Skeletal muscle cell (primary cell): ENCODE data around the gene PDE8B.
A peak's percentile ranks its signal among the peaks of the same experiment; 100 is the strongest.

Experiments
- DNase-seq: peaks from one replicate; pipeline ENCODE4 v3.0.0-alpha.2; 2010; ENCODE audit warnings: low read depth
- H3K4me3 ChIP-seq: 2 replicates; pipeline ENCODE4 v1.5.1; 2011; ENCODE audit warnings: low read depth, mild to moderate bottlenecking, control low read depth, low read length, moderate library complexity

PDE8B gene

DNA sequence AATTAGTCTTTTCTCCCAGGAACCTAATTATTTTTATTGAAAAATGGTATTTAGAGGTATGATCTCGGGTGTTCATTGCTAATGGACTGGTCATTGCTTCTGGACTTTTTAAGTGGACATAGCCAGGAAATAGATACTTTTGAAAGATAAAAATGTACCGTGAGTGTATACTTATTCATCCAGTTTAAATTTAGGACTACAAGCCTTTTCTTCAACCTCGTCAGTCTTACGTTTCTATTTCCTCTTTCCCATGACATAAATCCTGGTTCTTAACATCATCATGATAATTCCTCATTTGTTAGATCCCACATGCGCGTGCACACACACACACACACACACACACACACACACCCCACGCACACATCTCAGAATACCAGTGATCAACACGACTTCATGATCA lies 15.1 kb downstream of the PDE8B start:
- no peak overlapping the region for H3K4me3 ChIP-seq
- DNase-seq: no peak

DNA sequence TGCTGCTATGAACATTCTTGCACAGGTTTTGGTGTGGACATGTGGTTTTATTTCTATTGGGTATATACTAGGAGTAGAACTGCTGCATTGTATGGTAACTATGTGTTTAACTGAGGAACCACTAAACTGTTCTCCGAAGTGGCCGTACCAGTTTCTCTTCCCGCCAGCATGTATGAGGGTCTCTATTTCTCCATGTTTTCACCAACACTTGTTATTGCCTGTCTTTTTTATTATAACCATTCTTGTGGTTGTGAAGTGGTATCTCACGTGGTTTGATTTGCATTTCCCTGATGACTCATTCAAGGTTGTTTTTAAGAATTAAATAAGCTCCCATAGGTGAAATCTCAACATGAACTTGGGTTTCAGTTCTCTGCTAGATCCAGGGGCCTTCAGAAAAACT lies 19.4 kb downstream of the PDE8B start:
- no peak for DNase-seq
- no peak overlapping the region for H3K4me3 ChIP-seq

DNA sequence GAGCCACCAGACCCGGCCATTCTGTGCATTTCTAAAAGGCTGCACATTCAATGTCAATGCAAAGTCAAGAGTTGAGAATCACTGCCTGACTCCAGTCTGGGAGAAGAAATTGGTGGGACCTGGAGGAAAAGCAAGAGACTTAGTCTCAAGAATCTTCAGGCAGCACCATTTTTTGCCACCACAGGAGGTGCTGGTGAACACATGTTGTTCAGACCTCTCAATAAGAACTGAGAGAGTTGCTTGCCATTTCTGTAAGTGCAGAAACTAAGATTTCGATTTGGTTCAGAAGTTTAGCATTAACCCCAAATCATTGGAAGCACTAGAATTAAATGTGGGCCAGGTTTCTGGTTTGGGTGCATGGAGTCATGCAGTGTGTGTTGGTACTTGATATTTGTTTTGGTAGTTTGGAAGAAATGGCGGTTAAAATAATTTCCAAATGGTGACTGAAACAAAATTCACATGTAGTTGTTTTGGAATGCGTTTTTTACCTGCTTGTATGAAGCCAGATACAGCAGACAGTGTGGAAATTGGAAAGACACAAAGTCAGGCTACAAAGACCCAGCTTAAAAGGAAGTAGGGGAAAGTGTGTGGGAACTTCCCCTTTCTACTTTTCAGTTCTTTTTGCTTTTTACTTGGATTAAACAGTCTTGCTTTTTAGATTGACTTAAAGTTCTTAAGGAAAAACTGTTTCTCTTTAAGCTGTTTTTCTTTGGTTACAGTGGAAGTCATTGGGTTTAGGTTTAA lies 20.4 kb downstream of the PDE8B start:
- H3K4me3 ChIP-seq: no peak overlapping the region
- DNase-seq: no peak

DNA sequence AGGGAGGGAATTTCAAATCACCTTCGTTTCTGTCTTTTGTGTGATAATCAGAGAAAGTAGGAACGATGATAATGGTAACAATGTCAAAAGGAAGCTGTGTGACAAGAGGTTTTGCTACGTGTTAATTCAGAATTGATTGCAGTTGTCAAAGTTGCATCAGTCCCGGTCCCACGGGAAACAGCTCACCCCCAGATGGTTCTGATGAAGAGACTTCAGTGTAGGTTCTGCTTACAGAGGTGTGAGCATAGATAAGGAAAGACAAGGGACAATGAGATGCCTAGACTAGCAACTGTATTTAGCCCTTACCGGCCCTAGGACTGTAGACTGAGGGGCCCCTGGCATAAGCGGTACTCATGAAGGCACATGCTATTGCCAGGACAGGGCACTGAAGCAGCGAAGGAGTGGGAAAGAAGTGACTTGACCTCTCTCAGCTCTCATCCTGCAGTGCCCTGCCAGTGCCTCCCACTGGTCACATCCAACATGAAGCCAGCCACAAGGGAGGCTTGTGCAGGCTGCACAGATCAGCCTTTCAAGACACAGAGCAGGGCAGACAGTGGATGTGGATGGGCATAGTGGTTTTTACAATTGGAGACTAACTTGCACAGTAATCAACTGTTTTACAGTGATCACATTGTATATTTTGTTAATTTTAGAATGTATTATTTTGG lies 21.1 kb downstream of the PDE8B start:
- DNase-seq: no peak

DNA sequence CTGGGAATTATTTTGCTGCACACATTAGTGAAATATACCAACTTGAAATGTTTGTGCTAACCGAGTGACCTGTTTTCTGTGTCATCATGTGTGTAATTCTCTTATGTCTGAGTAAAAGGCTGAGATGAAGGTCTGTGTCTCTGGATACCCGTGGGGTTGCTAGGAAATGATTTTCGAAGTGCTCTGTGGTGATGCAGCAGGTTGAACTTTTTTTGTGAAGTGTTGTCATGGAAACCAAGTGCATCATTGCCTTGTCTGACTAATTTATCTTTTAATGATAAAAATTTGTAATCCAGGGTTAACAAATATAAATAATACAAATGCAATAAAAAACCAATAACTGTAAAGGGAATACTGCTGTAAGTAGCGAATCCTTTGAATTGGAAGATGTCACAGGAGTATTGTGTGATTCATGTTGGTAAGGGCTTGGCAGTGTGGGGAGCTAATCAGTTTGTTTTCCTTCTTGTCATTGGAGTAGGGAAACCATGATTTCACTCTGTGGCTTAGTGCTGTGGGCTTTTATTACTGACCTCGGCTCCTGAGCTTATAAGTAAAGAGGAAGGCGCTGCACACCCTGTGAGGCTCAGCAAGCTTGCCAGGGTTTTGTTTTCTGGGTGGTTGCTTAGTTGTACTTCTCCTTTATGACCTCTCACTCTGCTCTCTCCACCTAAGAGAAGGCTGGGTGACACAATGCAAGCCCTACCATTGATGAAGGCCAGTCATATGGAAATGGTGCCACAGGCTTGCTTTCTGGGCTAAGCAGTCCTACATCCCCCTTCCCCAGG lies 22.3 kb downstream of the PDE8B start:
- no peak for DNase-seq

More for the DNA sequence above, 21.1 kb downstream of the PDE8B start:
- no peak overlapping the region for H3K4me3 ChIP-seq

DNA sequence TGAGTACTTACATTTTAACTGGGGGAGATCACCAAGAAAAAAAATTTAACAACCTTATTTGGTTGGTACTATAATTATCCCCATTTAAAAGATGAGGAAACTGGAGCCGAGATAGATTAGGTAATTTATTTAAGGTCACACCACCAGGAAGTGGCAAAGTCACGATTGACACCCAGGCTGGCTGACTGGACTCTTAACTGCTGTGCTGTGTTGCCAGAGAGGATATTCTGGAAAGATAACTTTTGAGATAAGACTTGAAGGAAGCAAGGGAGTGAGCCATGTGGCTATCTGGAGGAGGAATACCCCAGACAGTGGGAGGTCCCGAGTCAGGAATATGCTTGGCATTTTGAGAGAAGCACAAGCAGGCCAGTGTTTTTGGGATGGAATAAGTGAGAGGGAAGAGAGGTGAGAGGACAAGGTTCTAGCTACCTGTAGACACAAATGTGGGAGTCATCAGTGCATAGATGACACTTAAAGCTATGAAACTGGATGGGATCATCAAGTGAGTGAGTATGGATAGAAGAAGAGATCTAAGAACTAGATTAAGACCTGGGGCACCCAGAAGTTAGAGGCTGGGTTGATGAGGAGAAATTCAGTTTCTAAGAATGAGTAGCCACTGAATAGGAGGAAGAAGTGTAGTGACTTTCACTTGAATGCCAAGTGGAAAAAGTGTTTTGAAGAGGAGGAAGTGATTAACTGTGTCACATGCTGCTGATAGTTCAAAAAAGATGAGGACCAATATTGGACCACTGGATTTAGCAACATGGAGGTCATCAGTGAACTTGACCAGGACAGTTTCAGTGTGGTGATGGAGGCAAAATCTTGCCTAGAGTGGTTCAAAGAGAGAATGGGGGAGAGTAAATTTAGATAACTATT lies 25.6 kb downstream of the PDE8B start:
- H3K4me3 ChIP-seq: no peak overlapping the region
- DNase-seq: no peak

More for the DNA sequence above, 22.3 kb downstream of the PDE8B start:
- no peak overlapping the region for H3K4me3 ChIP-seq

DNA sequence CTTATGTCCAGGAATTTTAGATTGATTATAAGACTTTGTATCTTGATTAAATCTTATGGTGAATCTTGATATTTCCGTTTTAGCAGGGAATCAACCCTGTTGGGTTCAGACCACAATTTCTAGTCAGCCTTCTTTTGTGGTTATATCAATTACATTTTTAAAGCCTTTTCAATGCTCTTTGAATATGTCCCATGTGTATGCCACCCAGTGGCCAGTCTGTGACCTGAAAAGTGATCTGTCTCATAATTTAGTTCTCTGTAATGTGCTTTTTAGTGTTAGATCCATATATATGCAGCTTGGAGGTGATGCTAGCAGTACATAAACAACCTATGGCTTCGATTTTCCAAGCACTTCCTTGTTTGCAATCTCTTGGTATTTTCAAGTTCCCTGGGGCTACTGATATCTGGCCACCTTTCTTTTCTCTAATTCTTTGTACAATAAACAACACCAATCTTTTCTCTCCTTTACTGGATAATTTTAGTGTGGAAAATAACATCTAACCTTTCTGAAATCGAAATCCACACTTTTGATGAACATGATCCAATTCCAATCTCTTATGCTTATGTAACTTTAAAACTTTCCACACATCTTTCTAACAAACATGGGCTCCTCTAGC lies 28.8 kb downstream of the PDE8B start:
- H3K4me3 ChIP-seq: no peak overlapping the region
- DNase-seq: no peak

DNA sequence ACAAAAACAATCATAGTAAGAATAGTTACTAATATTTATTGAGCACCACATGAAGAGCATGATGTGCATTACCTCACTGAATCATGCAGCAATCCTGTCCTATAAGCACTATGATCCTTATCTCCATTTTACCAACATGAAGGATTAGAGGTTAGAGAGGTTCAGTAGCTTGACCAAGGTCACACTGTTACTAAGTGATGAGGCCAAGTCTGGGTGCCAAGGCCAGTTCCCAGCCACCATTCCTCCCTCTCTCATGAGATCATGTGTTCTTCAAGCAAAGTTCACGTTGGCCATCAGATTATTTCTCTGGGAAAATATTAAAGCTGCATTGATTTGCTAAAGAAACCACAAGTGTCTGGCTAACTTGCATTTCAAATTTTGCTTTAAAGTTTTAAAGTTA lies 31.0 kb downstream of the PDE8B start:
- H3K4me3 ChIP-seq: no peak overlapping the region
- no peak for DNase-seq

DNA sequence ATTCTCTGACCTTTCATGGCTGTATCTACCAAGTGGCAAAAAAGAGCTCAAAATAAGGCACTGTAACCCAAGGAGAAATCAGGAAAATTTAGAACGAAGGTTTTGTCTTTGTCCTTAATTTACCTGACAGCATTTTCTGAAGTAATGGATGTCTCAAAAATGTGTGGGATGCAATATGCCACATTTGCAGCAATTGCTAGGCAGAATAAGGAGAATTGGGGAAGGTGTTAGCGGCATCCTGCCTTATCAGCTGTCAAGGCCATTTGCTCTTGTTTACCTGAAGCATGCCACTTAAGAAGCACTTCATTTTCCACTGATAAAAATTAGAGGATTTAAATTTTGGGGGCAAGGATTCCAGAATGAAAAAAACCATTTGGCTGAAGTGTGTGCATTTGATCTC lies 39.0 kb downstream of the PDE8B start:
- no peak overlapping the region for H3K4me3 ChIP-seq
- no peak for DNase-seq

DNA sequence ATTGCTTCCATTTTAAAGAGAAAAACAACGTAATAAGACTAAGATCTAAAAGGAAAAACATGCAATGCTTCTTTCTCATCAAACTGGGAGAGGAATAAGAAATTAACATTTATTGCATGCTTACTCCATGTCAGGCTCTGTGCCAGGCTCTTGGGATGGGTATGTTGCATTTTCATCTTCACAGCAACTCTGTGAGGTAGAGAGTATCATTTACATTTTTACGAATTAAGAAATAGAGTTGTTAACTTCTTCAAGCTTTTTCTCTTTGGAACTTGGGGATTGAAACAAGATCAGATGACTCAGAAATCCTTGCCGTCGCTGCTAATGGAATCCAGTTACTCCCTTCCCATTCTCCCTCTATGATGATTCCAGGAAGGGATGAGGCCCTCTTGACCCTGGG lies 39.5 kb downstream of the PDE8B start:
- H3K4me3 ChIP-seq: no peak overlapping the region
- DNase-seq: no peak

DNA sequence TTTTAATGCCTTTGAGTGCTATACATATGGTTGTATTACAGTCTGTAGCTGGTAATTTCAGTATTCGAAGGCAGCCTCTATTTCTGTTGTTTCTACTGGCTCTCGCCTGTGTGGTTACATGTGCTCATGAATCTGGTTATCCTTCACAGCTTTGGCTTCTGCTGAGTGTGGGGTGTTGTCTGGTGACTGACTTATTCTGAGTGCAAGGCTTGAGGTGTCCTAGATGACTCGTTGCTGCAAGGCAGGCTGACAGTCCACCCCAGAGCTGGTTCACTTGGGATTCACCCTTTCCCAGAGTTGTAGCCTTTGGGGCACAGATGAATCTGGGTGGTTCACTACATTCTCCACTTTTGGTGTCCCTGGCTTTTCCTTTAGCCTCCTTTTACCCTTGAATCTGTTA lies 41.4 kb downstream of the PDE8B start:
- H3K4me3 ChIP-seq: no peak overlapping the region
- DNase-seq: no peak

DNA sequence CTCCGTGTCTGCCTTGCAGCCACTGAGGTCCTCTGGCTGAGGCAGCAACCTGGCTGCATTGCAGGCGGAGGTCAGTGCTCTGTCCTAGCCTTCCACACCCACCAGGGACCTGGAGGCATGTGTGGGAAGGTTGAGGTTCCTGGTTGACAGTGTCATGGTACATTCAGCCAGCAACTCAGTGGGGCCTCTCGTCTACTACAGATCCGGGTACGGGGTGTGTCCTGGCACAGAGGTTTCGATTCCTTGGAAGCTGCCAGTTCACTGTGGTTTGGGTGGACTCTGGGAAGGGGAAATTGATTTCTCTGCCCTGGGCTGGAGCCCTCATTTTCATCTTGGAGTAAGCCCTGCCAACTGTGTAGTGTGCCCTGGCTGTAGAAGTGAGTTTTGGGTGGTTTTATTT lies 45.1 kb downstream of the PDE8B start:
- DNase-seq: no peak
- H3K4me3 ChIP-seq: no peak overlapping the region

DNA sequence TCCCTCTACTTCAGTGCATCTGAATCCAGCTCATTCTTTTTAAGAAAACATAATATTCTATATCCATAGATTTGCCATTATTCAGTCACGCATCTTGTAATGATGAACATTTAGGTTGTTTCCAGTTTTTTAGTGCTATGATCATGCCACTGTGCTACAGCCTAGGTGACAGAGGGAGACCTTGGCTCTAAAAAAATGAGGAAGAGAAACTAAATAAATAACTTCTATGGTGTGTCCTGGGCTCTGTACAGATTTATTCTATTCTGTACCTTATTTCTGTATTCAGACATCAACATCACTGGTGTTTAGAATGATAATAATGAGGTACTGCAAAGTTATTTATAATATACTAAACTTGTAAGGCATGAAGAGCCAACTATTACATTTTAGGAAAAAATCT lies 45.9 kb downstream of the PDE8B start:
- no peak for DNase-seq
- H3K4me3 ChIP-seq: no peak overlapping the region

DNA sequence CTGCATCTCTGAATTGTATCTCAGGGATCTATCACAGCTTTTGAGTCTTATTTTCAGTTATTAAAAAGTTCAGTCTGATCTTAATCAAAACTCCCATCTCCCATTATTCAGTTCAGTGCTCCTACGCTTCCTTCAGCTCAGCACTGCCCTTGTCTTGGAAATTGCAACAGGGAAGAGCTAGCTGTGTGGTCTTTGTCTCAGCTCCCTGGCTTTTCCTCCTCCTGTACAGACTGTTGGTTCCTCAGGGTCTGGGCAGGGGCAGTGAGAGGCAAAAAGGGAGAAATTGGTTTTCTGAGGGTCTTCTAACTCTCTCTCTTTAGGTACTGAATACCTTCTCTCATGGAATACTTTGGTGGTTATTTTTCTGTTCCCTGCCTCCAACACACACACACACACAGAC lies 48.2 kb downstream of the PDE8B start:
- no peak for DNase-seq
- H3K4me3 ChIP-seq: no peak overlapping the region

DNA sequence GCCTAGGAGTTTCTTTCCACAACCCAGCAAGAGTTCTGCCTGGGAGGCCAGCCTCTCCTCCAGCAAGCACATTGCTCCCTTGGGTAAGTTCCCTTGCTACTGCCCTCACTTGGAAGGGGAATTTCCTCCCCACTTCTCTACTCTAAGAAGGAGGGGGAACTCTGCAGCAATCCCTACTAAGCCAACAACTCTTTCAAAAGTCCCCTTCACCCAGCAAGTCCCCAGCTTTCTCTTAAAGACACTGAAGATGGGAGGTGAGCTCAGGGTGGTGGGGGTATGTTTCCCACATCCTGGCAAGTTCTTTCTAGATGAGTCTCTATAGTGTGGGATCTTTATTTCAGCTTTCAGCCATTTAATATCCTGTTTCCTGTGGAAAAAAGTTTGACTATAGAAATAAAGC lies 49.0 kb downstream of the PDE8B start:
- DNase-seq: no peak
- no peak overlapping the region for H3K4me3 ChIP-seq

DNA sequence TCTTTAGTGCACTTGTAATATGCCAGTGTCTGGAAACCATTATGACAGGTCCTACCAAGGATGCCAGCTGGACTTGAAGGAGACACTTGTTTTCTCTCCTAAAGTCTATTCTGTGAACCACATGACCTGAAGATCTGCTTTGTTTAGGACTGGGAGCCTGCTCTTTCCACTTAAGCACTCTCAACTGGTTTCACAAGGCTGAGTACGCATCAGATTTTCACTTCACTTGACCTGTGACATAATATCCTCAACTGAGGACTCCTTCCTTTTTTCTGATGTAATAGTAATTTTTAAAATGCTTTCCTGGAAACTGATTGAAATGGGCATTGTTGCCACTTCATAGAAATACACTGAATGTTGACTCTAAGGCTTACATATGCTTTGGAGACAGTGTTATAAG lies 52.2 kb downstream of the PDE8B start:
- DNase-seq: no peak
- H3K4me3 ChIP-seq: no peak overlapping the region

DNA sequence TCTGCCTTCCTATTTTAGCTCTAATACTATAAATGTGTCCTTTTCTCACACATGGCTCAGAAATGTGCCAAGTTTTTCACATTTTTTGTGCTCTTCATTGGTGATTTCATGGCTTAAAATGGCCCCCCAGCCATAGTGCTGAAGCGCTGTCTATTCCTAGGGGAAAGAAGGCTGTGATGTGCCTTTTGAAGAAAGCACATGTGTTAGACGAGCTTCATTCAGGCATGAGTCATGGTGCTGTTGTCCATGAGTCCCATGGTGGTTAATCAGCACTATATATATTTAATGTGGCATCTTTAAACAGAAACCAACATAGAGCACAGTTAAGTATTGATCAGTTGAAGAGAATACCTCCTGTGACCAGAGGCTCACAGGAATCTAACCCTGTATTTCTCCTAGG lies 55.8 kb downstream of the PDE8B start:
- DNase-seq: peak; percentile 61
- H3K4me3 ChIP-seq: no peak overlapping the region

DNA sequence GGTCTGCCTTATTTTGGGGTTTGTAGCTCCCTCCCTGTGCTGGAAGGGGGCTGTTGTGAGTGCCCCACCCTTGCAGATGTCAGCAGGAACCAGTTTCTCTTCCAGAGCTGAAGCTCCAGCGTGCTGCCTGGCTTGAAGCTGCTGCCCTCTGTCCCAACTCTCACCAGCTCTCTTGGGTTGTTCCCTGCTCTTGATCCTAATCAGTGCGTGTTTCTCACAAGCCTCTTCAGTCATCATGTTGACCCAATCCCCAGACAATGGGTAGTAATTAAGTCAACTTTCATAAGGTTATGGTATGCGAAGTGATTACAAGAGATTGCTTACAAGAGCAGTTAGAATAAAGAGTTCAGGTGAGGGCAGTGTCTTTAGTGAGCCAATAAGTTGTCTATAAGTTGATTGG lies 57.0 kb downstream of the PDE8B start:
- no peak for DNase-seq
- no peak overlapping the region for H3K4me3 ChIP-seq

DNA sequence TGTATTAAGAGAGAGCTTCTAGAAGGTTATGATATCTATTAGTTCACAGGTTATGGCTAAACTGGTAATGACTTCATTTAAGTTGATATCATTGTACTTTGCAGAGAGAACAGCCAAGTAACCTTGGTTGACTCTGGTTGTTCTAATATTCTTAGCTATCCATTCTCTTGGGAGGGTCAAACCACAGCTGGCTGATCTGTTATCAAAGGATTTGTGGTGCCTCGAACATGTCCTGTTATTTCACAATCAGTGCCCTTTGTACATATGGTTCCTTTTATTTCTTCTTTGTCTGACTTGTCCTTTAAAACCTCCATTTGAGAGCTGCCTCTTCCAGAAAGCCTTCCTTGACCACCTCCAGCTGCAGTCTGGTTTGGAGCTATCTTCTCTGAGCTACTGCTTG lies 61.7 kb downstream of the PDE8B start:
- no peak for DNase-seq
- no peak overlapping the region for H3K4me3 ChIP-seq
